DND-41 (cell line): Measurements from ENCODE around the gene RIN1.

ENCODE experiments used
- ATAC-seq: fragments of 200-7000 bp; cut with Tn5 transposase; 3 replicates; pipeline ENCODE4 v1.9.1; 2021; ENCODE audit warnings: low read depth; ENCODE audit not compliant: insufficient read depth
- DNase-seq: peaks from one replicate; pipeline ENCODE4 v3.0.0-alpha.2; 2020
- H2AFZ ChIP-seq: 2 replicates; pipeline ENCODE4 v1.6.0; 2012; ENCODE audit warnings: low read depth, low read length
- H3K27ac ChIP-seq: 2 replicates; pipeline ENCODE4 v1.5.1; 2012; ENCODE audit warnings: low read length, inconsistent platforms
- H3K27me3 ChIP-seq: fragments of 200-600 bp; sonication (generic); 2 replicates; pipeline ENCODE4 v1.6.0; 2012; ENCODE audit warnings: low read length, mild to moderate bottlenecking, inconsistent platforms; ENCODE audit not compliant: insufficient read depth, poor library complexity
- H3K36me3 ChIP-seq: 2 replicates; pipeline ENCODE4 v1.5.1; 2012; ENCODE audit warnings: low read length, inconsistent platforms; ENCODE audit not compliant: insufficient read depth
- H3K4me1 ChIP-seq: 2 replicates; pipeline ENCODE4 v1.5.1; 2012; ENCODE audit warnings: mild to moderate bottlenecking, low read length; ENCODE audit not compliant: insufficient read depth
- H3K4me2 ChIP-seq: 2 replicates; pipeline ENCODE4 v1.6.0; 2012; ENCODE audit warnings: mild to moderate bottlenecking, moderate library complexity, low read length, inconsistent platforms; ENCODE audit not compliant: insufficient read depth
- H3K4me3 ChIP-seq, 2 experiments: fragments of 200-600 bp in 1 of 2; shearing (Covaris generic) in 1 of 2; 2 replicates each; pipeline ENCODE4 v1.5.1; 2012 to 2016; ENCODE audit warnings: inconsistent platforms in 2 of 2, low read length in 2 of 2, mild to moderate bottlenecking in 2 of 2, low read depth in 1 of 2, moderate library complexity in 1 of 2
- H3K79me2 ChIP-seq: 2 replicates; pipeline ENCODE4 v1.6.0; 2012; ENCODE audit warnings: low read length, inconsistent platforms; ENCODE audit not compliant: insufficient read depth
- H3K9ac ChIP-seq: 2 replicates; pipeline ENCODE4 v1.6.0; 2012; ENCODE audit warnings: low read depth, mild to moderate bottlenecking, inconsistent platforms, low read length, moderate library complexity
- H3K9me3 ChIP-seq: 2 replicates; pipeline ENCODE4 v1.5.1; 2012; ENCODE audit warnings: low read length, moderate library complexity, mild to moderate bottlenecking, inconsistent platforms; ENCODE audit not compliant: insufficient read depth, severe bottlenecking
- H4K20me1 ChIP-seq: 2 replicates; pipeline ENCODE4 v1.6.0; 2012; ENCODE audit warnings: low read length; ENCODE audit not compliant: insufficient read depth
- EZH2 ChIP-seq: IDR thresholded peaks from 3 replicates; pipeline ENCODE4 v1.6.1; 2012; ENCODE audit warnings: borderline replicate concordance, low read depth, mild to moderate bottlenecking, moderate library complexity, low read length, inconsistent platforms; ENCODE audit not compliant: severe bottlenecking
- TF ChIP-seq, protein P1 (sequence below): IDR thresholded peaks from 2 replicates; pipeline ENCODE4 v1.5.1; 2012; ENCODE audit warnings: borderline replicate concordance, low read length, moderate library complexity, mild to moderate bottlenecking; ENCODE audit not compliant: poor library complexity, severe bottlenecking; ENCODE audit errors: extremely low read depth

Gene RIN1

DNA sequence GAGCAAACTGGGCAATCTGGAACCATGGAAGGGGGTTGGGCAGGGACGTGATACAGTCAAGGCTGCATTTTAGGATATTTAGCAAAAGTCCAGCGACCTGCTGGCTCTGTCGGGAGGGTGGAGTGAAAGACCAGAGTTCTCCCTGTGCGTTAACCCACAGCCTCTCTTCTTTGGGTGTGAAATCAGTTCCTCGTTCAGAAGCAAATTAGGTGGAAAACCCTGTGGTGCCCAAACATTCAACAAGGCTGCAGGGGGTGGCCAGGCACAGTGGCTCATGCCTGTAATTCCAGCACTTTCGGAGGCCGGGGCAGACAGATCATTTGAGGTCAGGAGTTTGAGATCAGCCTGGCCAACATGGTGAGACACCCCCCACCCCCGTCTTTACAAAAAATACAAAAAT is 38.6 kb downstream of the RIN1 start:
- Histone ChIP-seq H3K27me3 (no peaks in the 10 kb centered on the region), H3K36me3 (no peaks in the 10 kb centered on the region), H3K4me3 (no peak overlapping the region), H2AFZ (no peak overlapping the region), H3K9me3 (no peaks in the 10 kb centered on the region), H3K9ac (no peak overlapping the region), H3K4me1 (no peaks in the 10 kb centered on the region), H3K79me2 (no peaks in the 10 kb centered on the region), H3K27ac (no peak overlapping the region), H3K4me2 (no peak overlapping the region), H4K20me1 (no peaks in the 10 kb centered on the region)
- DNase-seq (no peak), ATAC-seq (no peak)
- no peak for TF ChIP-seq EZH2
- TF ChIP-seq, protein P1, sequence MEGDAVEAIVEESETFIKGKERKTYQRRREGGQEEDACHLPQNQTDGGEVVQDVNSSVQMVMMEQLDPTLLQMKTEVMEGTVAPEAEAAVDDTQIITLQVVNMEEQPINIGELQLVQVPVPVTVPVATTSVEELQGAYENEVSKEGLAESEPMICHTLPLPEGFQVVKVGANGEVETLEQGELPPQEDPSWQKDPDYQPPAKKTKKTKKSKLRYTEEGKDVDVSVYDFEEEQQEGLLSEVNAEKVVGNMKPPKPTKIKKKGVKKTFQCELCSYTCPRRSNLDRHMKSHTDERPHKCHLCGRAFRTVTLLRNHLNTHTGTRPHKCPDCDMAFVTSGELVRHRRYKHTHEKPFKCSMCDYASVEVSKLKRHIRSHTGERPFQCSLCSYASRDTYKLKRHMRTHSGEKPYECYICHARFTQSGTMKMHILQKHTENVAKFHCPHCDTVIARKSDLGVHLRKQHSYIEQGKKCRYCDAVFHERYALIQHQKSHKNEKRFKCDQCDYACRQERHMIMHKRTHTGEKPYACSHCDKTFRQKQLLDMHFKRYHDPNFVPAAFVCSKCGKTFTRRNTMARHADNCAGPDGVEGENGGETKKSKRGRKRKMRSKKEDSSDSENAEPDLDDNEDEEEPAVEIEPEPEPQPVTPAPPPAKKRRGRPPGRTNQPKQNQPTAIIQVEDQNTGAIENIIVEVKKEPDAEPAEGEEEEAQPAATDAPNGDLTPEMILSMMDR: no peak

DNA sequence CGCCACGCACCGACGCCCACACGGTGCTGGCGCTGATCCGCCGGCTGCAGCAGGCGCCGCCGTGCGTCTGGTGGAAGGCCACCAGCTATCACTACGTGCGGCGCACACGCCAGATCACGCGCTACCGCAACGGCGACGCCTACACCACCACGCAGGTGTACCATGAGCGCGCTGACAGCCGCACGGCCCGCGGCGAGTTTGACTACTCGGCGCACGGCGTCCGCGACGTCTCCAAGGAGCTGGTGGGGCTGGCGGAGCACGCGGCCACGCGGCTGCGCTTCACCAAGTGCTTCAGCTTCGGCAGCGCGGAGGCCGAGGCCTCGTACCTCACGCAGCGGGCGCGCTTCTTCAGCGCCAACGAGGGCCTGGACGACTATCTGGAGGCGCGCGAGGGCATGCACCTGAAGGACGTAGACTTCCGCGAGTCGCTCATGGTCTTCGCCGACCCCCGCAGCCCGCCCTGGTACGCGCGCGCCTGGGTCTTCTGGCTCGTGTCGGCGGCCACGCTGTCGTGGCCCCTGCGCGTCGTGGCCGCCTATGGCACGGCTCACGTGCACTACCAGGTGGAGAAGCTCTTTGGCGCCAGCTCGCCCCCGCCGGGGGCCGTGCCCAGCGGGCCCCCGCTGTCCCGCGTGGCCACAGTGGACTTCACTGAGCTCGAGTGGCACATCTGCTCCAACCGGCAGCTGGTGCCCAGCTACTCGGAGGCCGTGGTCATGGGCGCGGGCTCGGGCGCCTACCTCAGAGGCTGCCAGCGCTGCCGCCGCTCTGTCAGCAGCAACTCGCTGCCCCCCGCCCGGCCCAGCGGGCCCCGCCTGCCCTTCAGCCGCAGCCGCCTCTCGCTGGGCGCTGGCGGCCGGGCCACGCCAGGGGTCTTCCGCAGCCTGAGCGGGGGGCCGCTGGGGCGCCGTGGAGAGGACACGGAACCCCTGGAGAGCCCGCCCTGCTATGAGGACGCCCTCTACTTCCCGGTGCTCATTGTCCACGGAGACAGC is 41.3 kb downstream of the RIN1 start:
- no peak overlapping the region for H2AFZ ChIP-seq
- no peaks in the 10 kb centered on the region for H4K20me1 ChIP-seq
- ATAC-seq: no peak
- no peak overlapping the region for H3K4me3 ChIP-seq
- no peaks in the 10 kb centered on the region for H3K79me2 ChIP-seq
- no peak for TF ChIP-seq EZH2
- TF ChIP-seq, protein P1: no peak
- no peak overlapping the region for H3K27ac ChIP-seq
- H3K4me1 ChIP-seq: peaks cover 14% of the 10 kb centered on the region
- no peak overlapping the region for H3K9ac ChIP-seq
- H3K36me3 ChIP-seq: no peaks in the 10 kb centered on the region
- no peak overlapping the region for H3K4me2 ChIP-seq
- no peaks in the 10 kb centered on the region for H3K27me3 ChIP-seq
- no peaks in the 10 kb centered on the region for H3K9me3 ChIP-seq
- DNase-seq: no peak

DNA sequence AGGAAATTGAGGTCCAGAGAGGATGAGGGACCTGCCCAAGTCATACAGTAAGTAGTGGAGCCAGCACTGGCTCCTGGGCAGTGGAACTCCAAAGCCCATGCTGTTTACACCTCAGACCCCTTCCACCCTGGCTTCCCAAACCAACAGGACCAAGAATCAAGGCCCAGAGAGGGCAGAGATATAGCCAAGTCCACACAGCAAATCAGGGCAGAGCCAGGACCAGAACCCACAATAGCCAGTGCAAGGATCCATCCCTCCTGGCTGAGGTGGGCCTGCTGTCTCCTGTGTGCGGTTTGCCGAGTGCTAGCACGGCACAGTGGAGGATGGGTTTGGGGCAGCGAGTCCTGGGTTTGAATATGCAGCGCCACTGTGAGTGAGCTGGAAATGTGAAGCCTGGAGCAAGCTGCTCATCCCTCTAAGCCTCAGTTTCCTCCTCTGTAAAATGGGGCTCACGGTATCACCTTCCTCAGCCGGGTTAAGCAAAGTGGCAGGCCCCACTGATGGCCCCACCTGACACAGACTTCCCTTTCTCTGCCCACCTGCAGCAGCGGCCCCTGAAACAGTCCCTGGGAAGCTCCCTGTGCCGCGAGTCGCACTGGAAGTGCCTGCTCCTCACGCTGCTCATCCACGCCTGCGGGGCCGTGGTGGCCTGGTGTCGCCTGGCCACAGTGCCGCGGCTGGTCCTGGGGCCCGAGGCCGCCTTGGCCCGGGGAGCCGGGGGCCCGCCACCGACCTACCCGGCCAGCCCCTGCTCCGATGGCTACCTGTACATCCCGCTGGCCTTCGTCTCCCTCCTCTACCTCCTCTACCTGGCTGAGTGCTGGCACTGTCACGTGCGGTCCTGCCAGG is 42.2 kb downstream of the RIN1 start:
- H3K4me3 ChIP-seq: no peak overlapping the region
- TF ChIP-seq, protein P1: no peak
- TF ChIP-seq EZH2: no peak

More for the DNA sequence above, 42.2 kb downstream of the RIN1 start:
- Histone ChIP-seq H3K4me1 (peaks cover 21% of the 10 kb centered on the region), H3K27ac (no peak overlapping the region), H3K36me3 (no peaks in the 10 kb centered on the region), H4K20me1 (no peaks in the 10 kb centered on the region), H3K79me2 (no peaks in the 10 kb centered on the region), H3K4me2 (no peak overlapping the region), H3K9ac (no peak overlapping the region), H3K27me3 (no peaks in the 10 kb centered on the region), H3K9me3 (no peaks in the 10 kb centered on the region), H2AFZ (no peak overlapping the region)
- ATAC-seq (no peak), DNase-seq (no peak)
